Memory B cell (primary cell): ENCODE data around the gene CCDC90B.
"Not testable (repeated sequence)": the region's sequence is repeated elsewhere in the genome, so short reads cannot be mapped to it uniquely, and the experiment has no call there.

Experiments used
- ATAC-seq: fragments of 150-1000 bp; cut with Tn5 transposase; 2 replicates; pipeline ENCODE4 v1.10.0; 2021; ENCODE audit warnings: low read depth, mild to moderate bottlenecking, moderate library complexity
- DNase-seq, 2 donors: peaks; one replicate each; pipeline ENCODE4 v3.0.0; 2022; ENCODE audit warnings: low spot score in 2 of 2
- H3K27ac Mint-ChIP-seq: one replicate; pipeline ENCODE4 v1.8.0; 2022; ENCODE audit warnings: mild to moderate bottlenecking, moderate library complexity, mixed read lengths
- H3K27me3 Mint-ChIP-seq: one replicate; pipeline ENCODE4 v1.8.0; 2022; ENCODE audit warnings: mixed read lengths
- H3K36me3 Mint-ChIP-seq: one replicate; pipeline ENCODE4 v1.8.0; 2022; ENCODE audit warnings: mild to moderate bottlenecking, mixed read lengths
- H3K4me1 Mint-ChIP-seq: one replicate; pipeline ENCODE4 v1.8.0; 2022; ENCODE audit warnings: mixed read lengths
- H3K4me3 Mint-ChIP-seq: one replicate; pipeline ENCODE4 v1.8.0; 2022; ENCODE audit warnings: mild to moderate bottlenecking, moderate library complexity, mixed read lengths
- H3K9me3 Mint-ChIP-seq: one replicate; pipeline ENCODE4 v1.8.0; 2022; ENCODE audit warnings: mixed read lengths

The CCDC90B gene, protein sequence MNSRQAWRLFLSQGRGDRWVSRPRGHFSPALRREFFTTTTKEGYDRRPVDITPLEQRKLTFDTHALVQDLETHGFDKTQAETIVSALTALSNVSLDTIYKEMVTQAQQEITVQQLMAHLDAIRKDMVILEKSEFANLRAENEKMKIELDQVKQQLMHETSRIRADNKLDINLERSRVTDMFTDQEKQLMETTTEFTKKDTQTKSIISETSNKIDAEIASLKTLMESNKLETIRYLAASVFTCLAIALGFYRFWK

DNA sequence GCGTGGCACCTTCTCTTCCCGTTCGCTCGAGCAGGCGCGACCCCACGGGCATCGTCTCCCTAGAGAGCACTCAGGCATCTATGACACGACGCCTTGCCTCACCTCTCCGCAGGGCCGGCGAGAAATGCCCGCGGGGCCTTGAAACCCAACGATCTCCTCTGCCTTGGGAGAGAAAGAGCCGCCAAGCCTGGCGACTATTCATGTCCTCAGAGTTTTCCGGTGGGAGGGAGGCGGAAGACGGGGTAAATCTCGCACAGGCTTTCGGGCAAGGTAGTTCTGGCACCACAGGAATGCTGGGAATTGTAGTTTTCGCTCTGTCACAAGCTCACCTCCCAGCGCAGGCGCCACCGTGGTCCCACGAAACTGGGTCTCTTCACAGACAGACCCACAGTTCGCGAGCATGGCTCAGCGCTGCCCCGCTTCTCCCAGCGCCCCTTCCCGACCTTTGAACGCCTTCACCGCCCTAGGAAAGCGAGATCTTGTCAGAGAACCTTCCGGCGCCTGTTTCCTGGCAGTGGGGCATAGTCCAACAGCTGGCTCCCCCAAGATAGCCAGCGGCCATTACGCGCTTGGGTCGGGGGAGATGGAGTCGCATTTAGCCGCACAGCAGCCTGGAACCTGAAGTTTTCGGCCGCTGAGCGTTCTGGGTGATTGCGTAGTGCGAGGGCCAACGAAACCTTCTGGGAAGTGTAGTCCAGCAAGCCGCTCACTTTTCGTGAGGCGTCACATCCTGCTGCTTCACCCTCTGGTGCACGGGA, at the start of gene CCDC90B:
TSS of gene CCDC90B (minus strand) at position 597 of the 758 bp plus-strand sequence. CDS start at position 202, 395 bp downstream.
- Mint-ChIP-seq H3K27me3 (no peaks in the 10 kb centered on the region), H3K4me3 (peak within 1 kb of the TSS; percentile 99), H3K36me3 (peaks cover 2% of the 10 kb centered on the region), H3K9me3 (no peaks in the 10 kb centered on the region), H3K4me1 (peaks cover 33% of the 10 kb centered on the region), H3K27ac (peak within 1 kb of the TSS; percentile 99)
- DNase-seq (peak; percentile 88 to 92), ATAC-seq (peak; percentile 85)

DNA sequence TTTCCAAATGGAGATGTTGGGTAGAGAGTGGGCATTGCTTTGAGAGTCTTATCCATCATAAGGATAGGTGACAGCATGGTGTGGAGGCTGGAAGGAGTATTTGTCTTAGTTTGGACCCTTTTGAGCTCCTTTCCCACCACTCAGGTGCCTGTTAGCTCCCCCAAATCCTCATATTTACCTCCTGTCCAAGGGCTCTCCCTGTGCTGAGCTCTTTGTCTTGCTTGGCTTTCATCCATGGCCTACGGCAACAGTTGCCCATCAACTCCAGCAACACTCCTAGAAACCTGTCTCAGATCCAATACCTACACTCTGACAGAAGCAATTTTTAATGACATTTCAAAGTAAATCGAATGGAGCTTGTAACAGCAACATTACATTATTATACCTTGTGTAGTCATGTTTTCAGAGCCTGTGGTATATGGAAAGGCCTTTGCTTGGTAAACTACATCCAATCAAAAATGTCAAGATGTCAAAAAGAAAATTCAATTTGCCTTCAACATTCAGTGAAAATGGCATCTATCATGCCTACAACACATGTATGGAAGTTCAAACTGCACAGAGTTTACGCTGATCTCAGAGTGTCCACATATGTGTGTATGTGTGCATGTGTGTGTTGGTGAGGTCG, 49.4 kb upstream of the CCDC90B start:
- Mint-ChIP-seq H3K27ac (no peak overlapping the region), H3K27me3 (peaks cover 1% of the 10 kb centered on the region), H3K36me3 (no peaks in the 10 kb centered on the region), H3K4me3 (no peak overlapping the region), H3K9me3 (no peaks in the 10 kb centered on the region), H3K4me1 (no peaks in the 10 kb centered on the region)
- DNase-seq, result no peak
- ATAC-seq, result no peak

DNA sequence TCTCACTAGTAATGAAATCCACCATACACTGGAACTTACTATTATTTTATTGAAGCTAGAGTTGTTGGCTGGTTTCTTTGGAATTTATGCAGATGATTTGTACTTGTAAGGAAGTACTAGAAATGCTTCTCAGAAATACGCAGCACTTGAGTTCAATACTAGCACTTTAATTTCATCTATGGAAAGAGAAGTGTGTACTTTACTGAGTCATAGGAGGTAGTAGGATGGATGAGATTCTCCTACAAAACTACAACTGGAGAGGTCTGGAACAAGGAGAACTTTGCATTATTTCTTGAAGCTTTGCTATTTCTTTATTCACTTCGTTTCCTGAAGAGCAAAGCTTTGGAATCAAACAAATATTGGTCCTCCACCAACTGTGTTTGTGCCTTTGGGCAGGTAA, 44.1 kb upstream of the CCDC90B start:
- Mint-ChIP-seq H3K9me3 (peaks cover 4% of the 10 kb centered on the region), H3K4me1 (no peaks in the 10 kb centered on the region), H3K27ac (no peak overlapping the region), H3K4me3 (no peak overlapping the region), H3K36me3 (peaks cover 5% of the 10 kb centered on the region), H3K27me3 (peaks cover 10% of the 10 kb centered on the region)
- no peak for ATAC-seq
- no peak for DNase-seq

DNA sequence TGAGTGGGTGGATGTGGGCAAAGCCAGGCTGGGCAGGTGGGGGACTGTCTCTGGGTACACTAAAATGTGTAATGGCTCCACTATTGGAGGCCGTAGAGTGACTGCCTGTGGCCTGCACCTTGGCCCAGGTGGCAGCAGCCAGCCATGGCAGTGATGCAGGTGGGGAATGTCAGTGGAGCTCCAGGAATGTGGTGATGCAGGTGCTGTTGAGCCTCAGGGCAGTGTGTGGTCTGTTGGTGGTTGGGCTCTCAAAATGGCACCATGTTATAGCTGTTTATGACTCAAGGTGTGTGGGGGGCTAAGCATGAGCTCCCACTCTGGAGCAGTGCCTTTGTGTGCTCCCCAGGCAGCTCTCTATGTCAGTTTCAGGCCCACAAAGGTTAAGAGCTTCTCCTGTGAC, 40.2 kb upstream of the CCDC90B start:
- H3K9me3 Mint-ChIP-seq, result peaks cover 4% of the 10 kb centered on the region

DNA sequence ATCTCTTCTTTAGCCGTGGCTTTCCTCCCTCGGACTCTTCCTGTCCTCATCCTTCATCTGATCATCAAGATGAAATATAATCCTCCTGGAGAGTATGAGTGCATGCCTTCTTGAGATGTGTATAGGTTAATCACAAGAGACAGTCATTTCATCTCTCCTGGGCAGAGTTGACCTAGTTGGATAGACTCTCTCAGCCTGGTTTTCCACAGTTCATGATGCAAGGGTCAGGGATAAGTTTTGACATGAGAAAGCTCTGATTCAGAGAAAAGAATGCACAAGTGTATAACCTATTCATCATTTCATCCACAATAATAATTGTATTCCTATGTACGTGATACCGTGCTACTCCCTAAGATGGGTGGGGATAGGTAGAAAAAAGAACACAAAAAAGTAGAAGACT, 33.2 kb upstream of the CCDC90B start:
- Mint-ChIP-seq H3K9me3 (no peaks in the 10 kb centered on the region), H3K4me3 (no peak overlapping the region), H3K36me3 (no peaks in the 10 kb centered on the region), H3K27me3 (peaks cover 6% of the 10 kb centered on the region), H3K4me1 (no peaks in the 10 kb centered on the region), H3K27ac (no peak overlapping the region)
- DNase-seq (no peak), ATAC-seq (no peak)

More for the DNA sequence above, 40.2 kb upstream of the CCDC90B start:
- Mint-ChIP-seq H3K4me3 (no peak overlapping the region), H3K36me3 (peaks cover 5% of the 10 kb centered on the region), H3K27me3 (peaks cover 17% of the 10 kb centered on the region), H3K27ac (no peak overlapping the region), H3K4me1 (no peaks in the 10 kb centered on the region)
- DNase-seq, result no peak
- no peak for ATAC-seq

DNA sequence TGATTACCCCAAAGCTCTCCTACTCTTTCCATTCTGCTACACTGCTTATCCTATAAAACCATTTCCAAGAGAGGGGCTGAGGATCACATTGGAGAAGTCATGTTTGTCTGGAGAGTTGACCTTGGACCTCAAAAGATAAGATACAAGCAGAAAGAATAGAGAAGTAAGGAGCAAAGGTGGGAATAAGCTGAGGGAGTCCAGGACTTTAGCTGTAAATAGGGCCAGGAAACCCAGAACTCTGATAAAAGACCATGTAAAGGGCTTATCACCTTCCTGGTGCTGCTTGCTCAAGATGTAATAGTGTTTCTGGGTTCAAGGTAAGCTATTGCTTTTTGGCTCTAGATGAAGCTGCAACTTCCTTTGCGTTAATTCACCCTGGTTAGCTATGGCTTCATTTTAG, 32.8 kb upstream of the CCDC90B start:
- H3K36me3 Mint-ChIP-seq, result no peaks in the 10 kb centered on the region
- no peak for DNase-seq

DNA sequence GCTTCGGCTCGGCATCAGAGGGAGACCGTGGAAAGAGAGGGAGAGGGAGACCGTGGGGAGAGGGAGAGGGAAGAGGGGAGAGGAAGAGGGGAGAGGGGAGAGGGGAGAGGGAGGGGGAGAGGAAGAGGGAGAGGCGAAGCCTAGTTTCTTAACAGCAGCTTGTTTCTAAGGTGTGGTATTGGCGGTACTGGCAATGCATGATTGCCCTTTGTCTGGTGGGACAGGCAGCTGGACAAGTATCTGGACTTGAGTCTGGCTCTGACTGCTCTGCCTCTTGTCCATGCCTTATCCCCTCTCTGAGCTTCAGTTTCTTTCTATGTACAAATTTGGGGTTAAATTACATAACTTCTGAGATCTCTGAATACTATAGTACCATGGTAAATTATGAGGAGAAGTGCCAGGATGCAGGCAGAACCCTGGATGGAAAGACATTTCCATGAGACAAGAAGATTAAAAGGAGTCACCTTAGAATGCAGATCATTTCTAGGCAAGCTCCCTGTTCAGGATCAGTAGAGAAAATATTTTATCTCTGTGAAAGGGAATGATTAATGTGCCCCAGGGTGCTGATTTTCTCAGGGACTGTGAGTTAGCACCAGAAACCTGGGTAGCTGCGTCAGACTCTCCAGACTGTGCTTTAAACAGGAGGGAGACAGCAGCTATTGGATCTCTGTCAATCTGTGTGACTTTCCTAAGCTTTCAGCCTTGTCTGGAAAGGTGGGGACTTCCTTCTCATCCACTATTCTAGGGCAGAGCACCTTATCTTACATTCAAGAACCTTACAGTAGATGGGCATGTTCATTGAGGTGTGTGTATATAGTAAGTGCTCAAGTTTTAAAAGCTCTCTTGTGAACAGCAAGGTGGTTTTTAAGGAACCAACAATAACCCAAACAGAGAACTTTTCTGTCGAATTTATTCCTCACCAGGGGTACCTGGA, 31.9 kb upstream of the CCDC90B start:
- Mint-ChIP-seq H3K27me3 (peaks cover 1% of the 10 kb centered on the region), H3K9me3 (no peaks in the 10 kb centered on the region), H3K36me3 (no peaks in the 10 kb centered on the region), H3K4me3 (no peak overlapping the region), H3K27ac (no peak overlapping the region), H3K4me1 (no peaks in the 10 kb centered on the region)
- ATAC-seq (no peak), DNase-seq (no peak)

More for the DNA sequence above, 32.8 kb upstream of the CCDC90B start:
- no peak for ATAC-seq
- H3K4me1 Mint-ChIP-seq, result no peaks in the 10 kb centered on the region
- no peak overlapping the region for H3K4me3 Mint-ChIP-seq
- peaks cover 4% of the 10 kb centered on the region for H3K27me3 Mint-ChIP-seq
- H3K9me3 Mint-ChIP-seq, result no peaks in the 10 kb centered on the region
- no peak overlapping the region for H3K27ac Mint-ChIP-seq

DNA sequence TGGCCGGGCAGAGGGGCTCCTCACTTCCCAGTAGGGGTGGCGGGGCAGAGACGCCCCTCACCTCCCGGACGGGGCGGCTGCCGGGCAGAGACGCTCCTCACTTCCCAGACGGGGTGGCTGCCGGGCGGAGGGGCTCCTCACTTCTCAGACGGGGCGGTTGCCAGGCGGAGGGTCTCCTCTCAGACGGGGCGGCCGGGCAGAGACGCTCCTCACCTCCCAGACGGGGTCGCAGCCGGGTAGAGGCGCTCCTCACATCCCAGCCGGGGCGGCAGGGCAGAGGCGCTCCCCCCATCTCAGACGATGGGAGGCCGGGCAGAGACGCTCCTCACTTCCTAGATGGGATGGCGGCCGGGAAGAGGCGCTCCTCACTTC, 30.7 kb upstream of the CCDC90B start:
- H3K27me3 Mint-ChIP-seq, DNase-seq, ATAC-seq, H3K27ac Mint-ChIP-seq, H3K4me3 Mint-ChIP-seq, H3K9me3 Mint-ChIP-seq, H3K36me3 Mint-ChIP-seq, H3K4me1 Mint-ChIP-seq: not testable (repeated sequence)

DNA sequence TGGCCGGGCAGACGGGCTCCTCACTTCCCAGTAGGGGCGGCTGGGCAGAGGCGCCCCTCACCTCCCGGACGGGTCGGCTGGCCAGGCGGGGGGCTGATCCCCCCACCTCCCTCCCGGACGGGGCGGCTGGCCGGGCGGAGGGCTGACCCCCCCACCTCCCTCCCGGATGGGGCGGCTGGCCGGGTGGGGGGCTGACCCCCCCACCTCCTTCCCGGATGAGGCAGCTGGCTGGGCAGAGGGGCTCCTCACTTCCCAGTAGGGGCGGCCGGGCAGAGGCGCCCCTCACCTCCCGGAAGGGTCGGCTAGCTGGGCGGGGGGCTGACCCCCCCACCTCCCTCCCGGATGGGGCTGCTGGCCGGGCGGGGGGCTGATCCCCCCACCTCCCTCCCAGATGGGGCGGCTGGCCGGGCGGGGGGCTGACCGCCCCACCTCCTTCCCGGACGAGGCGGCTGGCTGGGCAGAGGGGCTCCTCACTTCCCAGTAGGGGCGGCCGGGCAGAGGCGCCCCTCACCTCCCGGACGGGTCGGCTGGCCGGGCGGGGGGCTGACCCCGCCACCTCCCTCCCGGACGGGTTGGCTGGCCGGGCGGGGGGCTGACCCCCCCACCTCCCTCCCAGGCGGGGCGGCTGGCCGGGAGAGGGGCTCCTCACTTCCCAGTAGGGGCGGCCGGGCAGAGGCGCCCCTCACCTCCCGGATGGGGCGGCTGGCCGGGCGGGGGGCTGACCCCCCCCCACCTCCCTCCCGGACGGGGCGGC, 30.2 kb upstream of the CCDC90B start:
- not testable (repeated sequence) for H3K9me3 Mint-ChIP-seq, H3K36me3 Mint-ChIP-seq, ATAC-seq, H3K4me3 Mint-ChIP-seq, H3K27ac Mint-ChIP-seq, DNase-seq, H3K4me1 Mint-ChIP-seq, H3K27me3 Mint-ChIP-seq

DNA sequence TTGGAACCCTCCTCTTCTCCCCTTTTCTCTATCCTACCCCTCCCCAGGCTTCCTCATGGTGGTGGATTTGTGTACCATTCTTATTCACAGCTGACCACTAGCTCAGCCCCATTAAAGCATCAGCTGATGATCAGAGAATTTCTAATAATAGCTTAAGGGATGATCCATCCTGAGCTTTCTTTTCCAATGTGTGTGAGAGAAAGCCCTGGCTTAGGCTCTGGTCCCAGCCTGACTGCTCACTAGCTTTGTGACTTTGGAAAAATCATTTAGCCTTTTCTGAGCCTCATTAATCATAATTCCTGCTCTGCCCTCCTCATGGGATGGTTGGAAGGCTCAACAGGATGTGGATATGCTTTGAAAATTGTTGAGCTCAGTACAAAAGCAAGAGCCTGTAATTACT, 26.3 kb upstream of the CCDC90B start:
- DNase-seq (no peak), ATAC-seq (no peak)
- Mint-ChIP-seq H3K9me3 (no peaks in the 10 kb centered on the region), H3K36me3 (no peaks in the 10 kb centered on the region), H3K27me3 (peaks cover 4% of the 10 kb centered on the region), H3K4me1 (no peaks in the 10 kb centered on the region), H3K4me3 (no peak overlapping the region), H3K27ac (no peak overlapping the region)

DNA sequence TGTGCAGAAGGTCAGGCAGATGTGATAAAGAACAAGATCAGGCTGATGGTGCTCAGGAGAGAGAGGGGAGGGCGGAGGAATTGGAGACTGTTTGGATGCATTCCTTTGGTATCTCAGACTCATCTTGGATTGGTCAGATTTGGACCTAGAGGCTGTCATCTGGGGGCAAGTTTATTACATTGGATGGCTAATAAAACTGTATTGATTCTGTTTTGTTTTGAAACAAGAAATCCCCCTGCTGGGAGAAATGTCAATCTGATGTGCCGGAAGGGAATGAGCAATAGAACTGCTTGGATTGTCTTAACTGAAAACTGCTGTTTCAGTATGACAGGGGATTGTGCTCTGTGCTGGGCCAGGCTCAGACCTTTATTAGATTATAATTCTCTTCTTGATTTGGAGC, 25.5 kb upstream of the CCDC90B start:
- Mint-ChIP-seq H3K27me3 (peaks cover 4% of the 10 kb centered on the region), H3K36me3 (no peaks in the 10 kb centered on the region), H3K27ac (no peak overlapping the region), H3K4me3 (no peak overlapping the region), H3K9me3 (no peaks in the 10 kb centered on the region), H3K4me1 (no peaks in the 10 kb centered on the region)
- ATAC-seq (no peak), DNase-seq (no peak)

DNA sequence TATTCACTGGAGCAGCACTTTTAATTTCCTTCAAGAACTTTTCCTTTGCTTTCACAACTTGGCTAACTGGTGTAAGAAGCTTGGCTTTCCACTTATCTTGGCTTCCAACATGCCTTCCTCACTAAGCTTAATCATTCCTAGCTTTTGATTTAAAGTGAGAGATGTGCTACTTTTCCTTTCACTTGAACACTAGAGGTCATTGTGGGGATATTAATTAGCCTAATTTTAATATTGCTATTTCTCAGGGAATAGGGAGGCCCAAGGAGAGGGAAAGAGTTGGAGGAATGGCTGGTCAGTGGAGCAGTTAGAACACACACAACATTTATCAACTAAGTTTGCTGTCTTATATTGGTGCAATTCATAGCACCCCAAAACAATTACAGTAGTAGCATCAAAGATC, 24.6 kb upstream of the CCDC90B start:
- H3K9me3 Mint-ChIP-seq, result no peaks in the 10 kb centered on the region
- H3K4me1 Mint-ChIP-seq, result no peaks in the 10 kb centered on the region
- H3K4me3 Mint-ChIP-seq, result no peak overlapping the region
- ATAC-seq, result no peak
- no peak overlapping the region for H3K27ac Mint-ChIP-seq
- H3K36me3 Mint-ChIP-seq, result no peaks in the 10 kb centered on the region
- H3K27me3 Mint-ChIP-seq, result peaks cover 4% of the 10 kb centered on the region
- no peak for DNase-seq

DNA sequence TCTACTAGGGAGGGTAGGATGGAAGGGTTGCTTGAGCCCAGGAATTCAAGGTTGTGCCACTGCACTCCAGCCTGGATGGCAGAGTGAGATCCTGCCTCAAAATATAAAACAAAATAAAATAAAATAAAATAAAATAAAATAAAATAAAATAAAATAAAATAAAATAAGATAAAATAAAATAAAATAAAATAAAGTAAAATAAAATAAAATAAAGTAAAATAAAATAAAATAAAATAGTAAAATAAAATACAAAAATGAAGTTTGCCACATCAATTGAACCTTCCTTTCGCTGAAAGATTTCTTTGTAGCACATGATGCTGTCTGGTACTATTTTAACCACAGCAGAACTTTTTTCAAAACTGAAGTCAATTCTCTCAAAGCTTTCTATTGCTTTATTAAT, 22.4 kb upstream of the CCDC90B start:
- not testable (repeated sequence) for H3K36me3 Mint-ChIP-seq, ATAC-seq, H3K9me3 Mint-ChIP-seq, H3K4me1 Mint-ChIP-seq, H3K27ac Mint-ChIP-seq, H3K27me3 Mint-ChIP-seq, DNase-seq, H3K4me3 Mint-ChIP-seq
